K562 (cell line): Measurements from ENCODE around the gene RNASET2. TPM values are rescaled to one million over a fixed set of nuclear protein-coding genes. Genes with fewer than 3 reads are reported as not detected.
A peak's percentile ranks its signal among the peaks of the same experiment; 100 is the strongest.
"Not testable (repeated sequence)": the region's sequence is repeated elsewhere in the genome, so short reads cannot be mapped to it uniquely, and the experiment has no call there.

Experiments
- ARID1B ChIP-seq: fragments of 450-650 bp; IDR thresholded peaks from 2 replicates; pipeline ENCODE4 v1.6.1; 2016; ENCODE audit warnings: antibody characterized with exemption, mild to moderate bottlenecking, inconsistent platforms
- CTBP1 ChIP-seq: fragments of 450-650 bp; IDR thresholded peaks from 2 replicates; pipeline ENCODE4 v1.6.1; 2016; ENCODE audit warnings: borderline replicate concordance
- CXXC5 ChIP-seq: fragments of 250-450 bp; sonication (Bioruptor Pico); IDR thresholded peaks from 2 replicates; pipeline ENCODE4 v1.8.0; 2022; ENCODE audit warnings: inconsistent platforms, mild to moderate bottlenecking, moderate library complexity
- ID3 ChIP-seq, 2 experiments: fragments of 250-450 bp in 1 of 2; fragments of 450-650 bp in 1 of 2; sonication (Bioruptor Pico) in 1 of 2; IDR thresholded peaks; 2 replicates each; pipeline versions ENCODE4 v1.6.1 to v1.8.0; 2016 to 2021; ENCODE audit warnings: mild to moderate bottlenecking in 2 of 2, moderate library complexity in 2 of 2, missing compliant biosample characterization in 1 of 2, missing genetic modification characterization in 1 of 2
- JUNB ChIP-seq: fragments of 450-650 bp; formaldehyde crosslinking; conservative IDR thresholded peaks from 2 replicates; pipeline ENCODE4 v1.4.0; 2020; ENCODE audit warnings: mild to moderate bottlenecking
- JUND ChIP-seq, 2 experiments: IDR thresholded peaks; 2 replicates in 1 of 2; 3 replicates in 1 of 2; pipeline ENCODE4 v1.6.1; 2011; ENCODE audit warnings: borderline replicate concordance in 2 of 2, low read depth in 2 of 2, low read length in 2 of 2, improper control_type of control experiment in 1 of 2, missing biosample characterization in 1 of 2, missing genetic modification characterization in 1 of 2, missing genetic modification reagents in 1 of 2
- KAT7 ChIP-seq: sonication (generic); formaldehyde crosslinking; IDR thresholded peaks from 2 replicates; pipeline ENCODE4 v1.8.0; 2022; ENCODE audit warnings: missing genetic modification reagents, mild to moderate bottlenecking, borderline replicate concordance
- MAFG ChIP-seq: fragments of 450-650 bp; conservative IDR thresholded peaks from 2 replicates; pipeline ENCODE4 v1.6.1; 2016; ENCODE audit warnings: missing genetic modification characterization, missing compliant biosample characterization
- MEIS2 ChIP-seq: fragments of 450-650 bp; IDR thresholded peaks from 2 replicates; pipeline ENCODE4 v1.6.1; 2014; ENCODE audit warnings: mild to moderate bottlenecking; ENCODE audit not compliant: partially characterized antibody
- RAD51 ChIP-seq: fragments of 450-650 bp; IDR thresholded peaks from 2 replicates; pipeline ENCODE4 v1.7.1; 2016; ENCODE audit warnings: low read depth, mild to moderate bottlenecking, borderline replicate concordance
- SMARCA5 ChIP-seq: fragments of 450-650 bp; IDR thresholded peaks from 2 replicates; pipeline ENCODE4 v1.6.1; 2016
- TEAD1 ChIP-seq, 2 experiments: fragments of 450-650 bp in 1 of 2; sonication (generic) in 1 of 2; formaldehyde crosslinking; IDR thresholded peaks; 2 replicates each; pipeline versions ENCODE4 v1.4.0 to v1.8.0; 2020 to 2022; ENCODE audit warnings: mild to moderate bottlenecking in 2 of 2, missing genetic modification reagents in 1 of 2
- TRIM28 ChIP-seq: fragments of 450-650 bp; IDR thresholded peaks from 2 replicates; pipeline ENCODE4 v1.6.1; 2017
- USF1 ChIP-seq: sonication (generic); formaldehyde crosslinking; IDR thresholded peaks from 2 replicates; pipeline ENCODE4 v1.9.0; 2022; ENCODE audit warnings: mild to moderate bottlenecking, missing genetic modification reagents
- XRCC5 ChIP-seq: fragments of 200-400 bp; formaldehyde crosslinking; IDR thresholded peaks from 2 replicates; pipeline ENCODE4 v1.6.1; 2017; ENCODE audit warnings: low read depth, mild to moderate bottlenecking, low read length
- ZNF318 ChIP-seq, 2 experiments: fragments of 450-650 bp; IDR thresholded peaks; 2 replicates each; pipeline ENCODE4 v1.6.1; 2016; ENCODE audit warnings: mild to moderate bottlenecking in 2 of 2, borderline replicate concordance in 1 of 2, low read depth in 1 of 2, moderate library complexity in 1 of 2
- polyA plus RNA-seq, 8 experiments: library from polyadenylated mRNA; depleted of rRNA in 4 of 8; stranded (reverse) in 5 of 8; unstranded in 3 of 8; fragments of >200 nt; fragmentation: Nextera tagmentation in 2 of 8; fragmentation: Illumina TruSeq in 1 of 8; extraction: Ambion mirVana in 2 of 8; extraction: Trizol in 1 of 8; gene quantifications; 2 replicates each; pipeline versions ENCODE4 v1.2.1 to v1.2.3, GENCODE V29; 2011 to 2014; ENCODE audit warnings: inconsistent platforms in 1 of 8, missing spikeins in 1 of 8
- total RNA-seq, 7 experiments: library from RNA; depleted of rRNA in 6 of 7; stranded (reverse); fragments of >200 nt in 6 of 7; fragmentation: Illumina TruSeq in 2 of 7; extraction: Trizol in 2 of 7; gene quantifications; 2 replicates each; pipeline versions ENCODE4 v1.2.1 to v1.2.3, GENCODE V29; 2011 to 2021; ENCODE audit warnings: low replicate concordance in 1 of 7

RNASET2 gene
- total and polyA plus RNA-seq, 9 of the 15 experiments (the other 6 are each of a cell fraction or from before 2014, with no cell fraction given): 7.4 to 141 (median 91.3) TPM

GRCh38 chr6:166950892-166951669 lies 5.3 kb downstream of the RNASET2 start (continued):
- TF ChIP-seq TEAD1 (CRISPR knock-in tag; IDR thresholded peaks at IDR 0.05) (0 out of 4 replicates have a peak, but pooled peaks have one; percentile 30 to 31), ARID1B (peak; percentile 74), MAFG (peak; percentile 34; the same call in 1 of the 2 replicates), CTBP1 (peak; percentile 48; the same call in 1 of the 2 replicates), KAT7 (CRISPR knock-in tag) (peak; percentile 57; the same call in 1 of the 2 replicates), TRIM28 (peak; percentile 40; the same call in 1 of the 2 replicates), ID3 (tag; IDR thresholded peaks at IDR 0.05) (peak; percentile 86), RAD51 (peak; percentile 97), JUND (IDR thresholded peaks at IDR 0.05; ENCODE audit: borderline replicate concordance, low read depth, low read length) (peak; percentile 96), JUND (tag; IDR thresholded peaks at IDR 0.05; ENCODE audit: borderline replicate concordance, low read depth, low read length) (peak; percentile 98), MEIS2 (peak; percentile 20), ZNF318 (IDR thresholded peaks at IDR 0.05; ENCODE audit: borderline replicate concordance in 1 of 2, low read depth in 1 of 2) (peak in 1 of 2 experiments; percentile 68; a peak in 2 of 4 replicates), XRCC5 (0 out of 2 replicates have a peak, but pooled peaks have one; percentile 35), CXXC5 (CRISPR knock-in tag) (peak; percentile 92), JUNB (peak; percentile 87), SMARCA5 (peak; percentile 21; the same call in 1 of the 2 replicates), USF1 (CRISPR knock-in tag) (peak; percentile 98)
- TF ChIP-seq ID3 (CRISPR knock-in tag; IDR thresholded peaks at IDR 0.05): not testable (repeated sequence)
